ENCODE data around the gene MBNL3. TPM values are rescaled to one million over a fixed set of nuclear protein-coding genes. Genes with fewer than 3 reads are reported as not detected.

MBNL3 gene
- total RNA-seq, 4 donors from 2014 or later, result 11.3 to 41.2 (median 28.9) TPM

DNA sequence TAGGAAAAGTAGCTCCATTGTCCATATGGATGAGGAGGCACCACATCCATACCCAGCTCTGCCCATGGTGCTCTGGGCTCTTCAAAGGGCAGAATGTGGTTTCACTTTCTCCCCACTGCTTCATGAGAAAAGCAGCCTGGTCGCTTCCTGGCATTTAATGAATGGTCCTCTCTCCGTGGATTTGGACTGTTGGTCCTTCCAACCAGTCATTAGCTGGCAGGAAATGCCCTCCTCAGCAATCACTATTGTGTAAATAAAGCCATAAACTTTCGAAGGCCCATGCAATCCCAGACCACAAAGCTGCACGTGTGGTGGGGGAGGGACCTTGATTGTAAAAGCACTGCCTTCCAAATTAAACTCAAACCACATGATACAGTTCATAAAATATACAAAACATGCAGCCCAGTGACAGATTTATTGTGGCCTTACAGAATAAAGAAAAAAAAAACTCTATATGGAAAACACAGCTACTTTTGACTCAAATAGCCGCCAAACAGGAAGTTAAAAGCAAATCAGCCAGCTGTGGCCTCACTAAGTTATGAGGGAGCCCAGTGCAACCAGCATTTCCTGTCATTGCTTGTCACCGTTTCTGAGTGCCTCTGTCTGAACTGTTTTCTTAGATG is 8.1 kb downstream of the MBNL3 start:
- TF ChIP-seq, protein P1, sequence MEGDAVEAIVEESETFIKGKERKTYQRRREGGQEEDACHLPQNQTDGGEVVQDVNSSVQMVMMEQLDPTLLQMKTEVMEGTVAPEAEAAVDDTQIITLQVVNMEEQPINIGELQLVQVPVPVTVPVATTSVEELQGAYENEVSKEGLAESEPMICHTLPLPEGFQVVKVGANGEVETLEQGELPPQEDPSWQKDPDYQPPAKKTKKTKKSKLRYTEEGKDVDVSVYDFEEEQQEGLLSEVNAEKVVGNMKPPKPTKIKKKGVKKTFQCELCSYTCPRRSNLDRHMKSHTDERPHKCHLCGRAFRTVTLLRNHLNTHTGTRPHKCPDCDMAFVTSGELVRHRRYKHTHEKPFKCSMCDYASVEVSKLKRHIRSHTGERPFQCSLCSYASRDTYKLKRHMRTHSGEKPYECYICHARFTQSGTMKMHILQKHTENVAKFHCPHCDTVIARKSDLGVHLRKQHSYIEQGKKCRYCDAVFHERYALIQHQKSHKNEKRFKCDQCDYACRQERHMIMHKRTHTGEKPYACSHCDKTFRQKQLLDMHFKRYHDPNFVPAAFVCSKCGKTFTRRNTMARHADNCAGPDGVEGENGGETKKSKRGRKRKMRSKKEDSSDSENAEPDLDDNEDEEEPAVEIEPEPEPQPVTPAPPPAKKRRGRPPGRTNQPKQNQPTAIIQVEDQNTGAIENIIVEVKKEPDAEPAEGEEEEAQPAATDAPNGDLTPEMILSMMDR (IDR thresholded peaks at IDR 0.05; ENCODE audit: low read depth), result no peak

DNA sequence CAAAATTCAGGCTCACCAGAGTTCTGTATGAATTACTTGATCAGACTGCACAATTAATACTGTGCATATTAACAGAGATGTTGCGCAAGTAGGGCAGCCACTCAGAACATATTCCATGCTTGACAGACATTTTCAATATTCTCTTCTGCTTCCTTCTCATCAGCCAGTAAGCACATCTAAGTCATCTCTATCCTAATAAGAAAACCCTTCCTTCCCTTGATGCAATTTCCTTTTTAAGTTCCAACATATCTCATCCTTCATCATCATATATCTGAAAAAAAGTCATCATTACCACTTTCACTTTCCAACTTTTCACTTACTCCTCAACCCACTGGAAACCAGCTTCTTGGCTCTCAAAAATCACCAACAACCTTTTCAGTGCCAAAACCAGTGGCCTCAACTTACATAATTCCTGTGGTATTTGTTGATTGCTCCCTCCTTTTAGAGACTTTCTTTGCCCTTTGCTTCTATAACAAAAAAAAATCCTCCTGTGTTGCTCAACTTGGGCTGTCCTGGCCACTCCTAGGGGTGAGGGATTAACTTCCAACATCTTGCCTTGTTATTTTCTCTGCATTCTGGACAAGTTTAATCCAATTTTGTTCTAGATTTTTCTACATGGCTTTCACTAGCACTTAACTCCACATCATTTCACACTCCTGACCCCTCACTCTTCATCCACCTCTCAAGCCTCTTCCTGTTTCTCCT is 14.1 kb downstream of the MBNL3 start:
- TF ChIP-seq, protein P1 (IDR thresholded peaks at IDR 0.05; ENCODE audit: low read depth), result no peak

- TF ChIP-seq, protein P1 (IDR thresholded peaks at IDR 0.05; ENCODE audit: low read depth), result no peak
Observed at GRCh38 chrX:132472397-132472796, 16.4 kb downstream of the MBNL3 start.

DNA sequence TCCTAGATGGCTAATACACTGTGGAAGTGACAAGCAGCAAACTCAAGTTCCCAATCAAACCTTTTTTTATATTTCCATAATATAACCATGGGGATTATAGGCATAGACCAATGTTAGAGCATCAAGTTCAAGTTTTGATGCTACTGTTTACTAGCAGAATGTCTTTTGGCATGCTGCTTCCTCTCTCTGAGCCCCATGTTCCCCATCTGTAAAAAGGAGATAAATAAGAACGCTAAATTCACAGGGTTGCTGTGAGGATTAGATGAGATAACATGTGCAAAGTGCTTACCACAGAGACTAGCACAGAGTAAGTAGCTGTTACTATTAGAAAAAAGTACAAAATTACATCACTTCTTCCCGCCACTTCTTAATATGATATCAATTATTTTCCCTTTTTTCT is 18.0 kb downstream of the MBNL3 start:
- TF ChIP-seq, protein P1 (IDR thresholded peaks at IDR 0.05; ENCODE audit: low read depth), result no peak

DNA sequence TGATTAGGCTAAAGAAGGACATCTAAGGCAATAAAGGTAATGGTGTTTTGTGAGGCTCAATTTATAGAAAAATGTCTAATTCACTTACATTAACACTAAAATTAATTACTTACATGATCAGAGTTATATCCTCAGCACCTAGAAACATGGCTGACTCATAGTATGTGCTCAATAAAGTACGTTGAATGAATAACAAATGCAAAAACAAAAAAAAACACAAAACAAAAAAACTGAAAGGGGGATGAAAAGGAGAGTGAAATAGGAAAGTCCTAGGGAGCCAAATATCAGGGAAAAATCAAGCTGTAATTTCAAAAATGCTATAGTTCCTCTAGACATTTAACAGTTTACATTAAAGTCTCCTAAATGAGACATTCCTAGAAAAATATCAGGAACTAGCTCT is 18.7 kb downstream of the MBNL3 start:
- TF ChIP-seq, protein P1 (IDR thresholded peaks at IDR 0.05; ENCODE audit: low read depth), result no peak

DNA sequence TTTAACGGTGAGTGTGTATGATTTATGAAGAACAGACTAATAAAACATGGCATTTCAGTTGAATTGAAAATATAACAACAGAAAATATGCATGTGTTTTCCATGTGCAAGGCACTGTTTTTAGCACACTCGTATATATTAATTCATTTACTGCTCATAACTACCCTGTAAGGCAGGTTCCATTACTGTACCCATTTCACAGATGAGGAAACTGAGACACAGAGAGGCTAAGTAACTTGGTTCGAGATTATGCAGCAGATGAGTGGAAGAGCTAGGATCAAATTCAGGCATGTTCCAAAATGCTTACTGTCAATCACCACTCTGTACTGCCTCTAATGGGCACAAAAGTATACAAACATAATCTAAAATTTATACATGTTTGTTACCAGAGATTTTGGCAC is 20.4 kb downstream of the MBNL3 start:
- TF ChIP-seq, protein P1 (IDR thresholded peaks at IDR 0.05; ENCODE audit: low read depth), result no peak

GRCh38 chrX:132467989-132468388 is 20.8 kb downstream of the MBNL3 start:
- TF ChIP-seq, protein P1 (IDR thresholded peaks at IDR 0.05; ENCODE audit: low read depth), result no peak

All from subcutaneous adipose tissue (tissue), 4 donors.